NCI-H1436 treated with DMSO at 0.1 percent for 48 hours (cell line): Measurements from ENCODE around the gene MARCHF2.

Source experiments
- DNase-seq: peaks from one replicate; lab custom pipeline; 2025; lab: John Stamatoyannopoulos, UW

MARCHF2 gene

GRCh38 chr19:8478598-8478997 lies 65.5 kb downstream of the MARCHF2 start:
- no peak for DNase-seq

GRCh38 chr19:8481201-8481600 lies 68.1 kb downstream of the MARCHF2 start:
- no peak for DNase-seq

- DNase-seq: no peak
Measured at GRCh38 chr19:8481616-8482015, 68.5 kb downstream of the MARCHF2 start.

- DNase-seq: no peak
Measured at GRCh38 chr19:8482696-8483095, 69.6 kb downstream of the MARCHF2 start.

GRCh38 chr19:8483165-8483564 lies 70.1 kb downstream of the MARCHF2 start:
- DNase-seq: no peak

GRCh38 chr19:8484331-8484894 lies 71.3 kb downstream of the MARCHF2 start:
- no peak for DNase-seq

- DNase-seq: no peak
Measured at GRCh38 chr19:8485561-8486371, 72.7 kb downstream of the MARCHF2 start.

- no peak for DNase-seq
Measured at GRCh38 chr19:8486661-8487136, 73.6 kb downstream of the MARCHF2 start.

GRCh38 chr19:8487137-8487851 lies 74.2 kb downstream of the MARCHF2 start:
- no peak for DNase-seq

- no peak for DNase-seq
Measured at GRCh38 chr19:8488365-8488764, 75.3 kb downstream of the MARCHF2 start.
